Measurements from ENCODE around the gene CCNB2.
"Not testable (repeated sequence)": the region's sequence is repeated elsewhere in the genome, so short reads cannot be mapped to it uniquely, and the experiment has no call there.

Gene CCNB2

GRCh38 chr15:59104912-59105732 is at the start of gene CCNB2:
CCNB2 (plus strand) TSS chr15:59105146; CDS start chr15:59105269, 123 bp downstream.
- DNase-seq = peak; percentile 80

DNA sequence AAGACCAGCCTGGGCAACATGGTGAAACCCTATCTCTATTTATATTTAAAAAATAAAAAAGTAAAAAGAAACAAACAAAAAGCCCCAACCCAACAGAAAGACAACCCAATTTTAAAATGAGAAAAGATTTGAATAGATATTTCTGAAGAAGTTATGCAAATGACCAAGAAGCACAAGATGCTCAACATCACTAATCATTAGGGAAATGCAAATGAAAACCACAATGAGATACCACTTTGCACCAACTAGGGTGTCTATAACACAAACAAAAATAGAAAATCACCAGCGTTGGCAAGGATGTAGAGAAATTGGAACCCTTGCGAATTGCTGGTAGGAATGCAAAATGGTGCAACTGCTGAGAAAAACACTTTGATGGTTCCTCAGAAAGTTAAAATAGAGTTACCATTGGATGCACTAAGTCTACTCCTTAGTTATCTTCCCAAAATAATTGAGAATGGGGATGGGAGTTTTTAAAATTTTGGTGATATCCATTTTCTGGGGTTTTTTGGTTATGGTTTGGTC is 45.8 kb upstream of the CCNB2 start:
- no peak for DNase-seq

GRCh38 chr15:59060348-59060747 is 44.6 kb upstream of the CCNB2 start:
- no peak for DNase-seq

- no peak for DNase-seq
Observed at GRCh38 chr15:59063042-59063441, 41.9 kb upstream of the CCNB2 start.

- DNase-seq = no peak
Observed at GRCh38 chr15:59069430-59069829, 35.5 kb upstream of the CCNB2 start.

- no peak for DNase-seq
Observed at GRCh38 chr15:59074607-59075006, 30.3 kb upstream of the CCNB2 start.

GRCh38 chr15:59087731-59088130 is 17.2 kb upstream of the CCNB2 start:
- DNase-seq = no peak

DNA sequence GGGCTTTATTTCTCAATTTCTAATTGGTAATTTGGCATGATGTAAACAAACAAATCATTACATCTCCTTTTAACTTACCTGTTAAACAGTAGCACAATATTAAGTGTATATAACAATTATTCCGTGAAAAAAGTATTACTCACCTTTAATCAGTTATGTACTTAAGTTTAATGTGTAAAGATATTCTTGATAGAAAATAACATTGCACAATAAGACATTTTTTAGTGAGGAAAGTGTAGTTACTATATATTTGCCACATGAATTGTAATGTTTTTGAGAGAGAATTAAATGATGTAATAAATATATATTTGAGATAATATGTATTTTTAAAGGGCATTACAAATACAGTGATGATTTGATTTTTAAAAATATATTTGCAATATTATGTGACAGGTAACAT is 10.9 kb upstream of the CCNB2 start:
- DNase-seq = no peak

DNA sequence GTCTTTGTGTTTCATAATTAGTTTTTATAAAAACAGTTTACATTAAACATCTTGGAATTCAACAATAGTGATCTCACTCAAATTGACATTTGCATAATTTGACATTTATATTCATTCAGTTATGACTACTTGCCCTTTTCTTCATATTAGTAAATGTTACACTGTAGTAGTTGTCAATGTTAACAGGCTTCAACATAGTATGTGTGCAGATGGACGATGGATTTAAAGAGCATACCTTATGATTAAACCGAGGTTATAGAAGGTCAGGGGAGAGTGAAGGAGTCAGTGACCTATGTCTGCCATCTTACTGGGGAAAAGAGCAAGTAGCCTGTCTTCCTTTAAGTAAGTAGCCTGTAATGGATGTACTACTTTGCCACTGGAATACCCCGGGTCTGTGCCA is 8.5 kb upstream of the CCNB2 start:
- no peak for DNase-seq

- DNase-seq = no peak
Observed at GRCh38 chr15:59099162-59099685, 5.7 kb upstream of the CCNB2 start.

- DNase-seq = no peak
Observed at GRCh38 chr15:59104602-59104911, 389 bp upstream of the CCNB2 start.

GRCh38 chr15:59105854-59106253 is 908 bp downstream of the CCNB2 start:
- DNase-seq = no peak

GRCh38 chr15:59111251-59111650 is 6.3 kb downstream of the CCNB2 start:
- no peak for DNase-seq

DNA sequence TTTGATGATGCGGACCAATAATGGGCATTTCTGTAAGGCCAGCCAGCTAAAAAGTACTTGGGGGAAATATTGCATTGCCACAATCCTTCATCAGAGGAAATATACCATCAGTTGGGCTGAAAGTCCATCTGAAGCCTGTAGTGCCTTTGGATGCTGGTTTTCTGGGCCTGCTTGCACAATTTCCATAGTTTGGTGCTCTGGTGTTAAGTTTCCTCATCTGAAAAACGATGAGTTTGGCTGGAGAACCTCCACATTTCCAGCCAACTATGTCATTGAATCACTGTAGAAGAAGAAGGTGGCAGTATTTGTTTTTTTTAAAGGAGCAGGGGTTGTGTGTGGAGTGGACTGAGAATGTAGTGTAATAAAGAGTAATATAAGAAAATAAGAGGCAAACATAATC is 10.1 kb downstream of the CCNB2 start:
- DNase-seq = no peak

GRCh38 chr15:59116141-59116540 is 11.2 kb downstream of the CCNB2 start:
- DNase-seq = no peak

- no peak for DNase-seq
Observed at GRCh38 chr15:59116771-59117170, 11.8 kb downstream of the CCNB2 start.

DNA sequence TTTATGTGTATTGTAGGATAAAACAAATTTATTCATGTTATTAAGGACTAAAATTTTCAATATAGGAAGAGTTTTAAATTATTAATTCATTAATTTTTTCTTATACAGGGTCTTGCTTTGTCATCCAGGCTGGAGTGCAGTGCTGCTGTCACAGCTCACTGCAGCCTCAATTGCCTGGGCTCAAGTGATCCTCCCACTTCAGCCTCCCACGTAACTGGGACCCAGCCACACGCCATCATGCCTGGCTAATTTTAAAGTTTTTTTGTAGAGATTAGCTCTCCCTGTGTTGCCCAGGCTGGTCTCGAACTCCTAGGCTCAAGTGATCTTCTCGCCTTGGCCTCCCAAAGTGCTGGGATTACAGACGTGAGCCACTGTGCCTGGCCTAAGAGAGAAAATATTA is 14.7 kb downstream of the CCNB2 start:
- DNase-seq = no peak

- DNase-seq = no peak
Observed at GRCh38 chr15:59120937-59121336, 16.0 kb downstream of the CCNB2 start.

DNA sequence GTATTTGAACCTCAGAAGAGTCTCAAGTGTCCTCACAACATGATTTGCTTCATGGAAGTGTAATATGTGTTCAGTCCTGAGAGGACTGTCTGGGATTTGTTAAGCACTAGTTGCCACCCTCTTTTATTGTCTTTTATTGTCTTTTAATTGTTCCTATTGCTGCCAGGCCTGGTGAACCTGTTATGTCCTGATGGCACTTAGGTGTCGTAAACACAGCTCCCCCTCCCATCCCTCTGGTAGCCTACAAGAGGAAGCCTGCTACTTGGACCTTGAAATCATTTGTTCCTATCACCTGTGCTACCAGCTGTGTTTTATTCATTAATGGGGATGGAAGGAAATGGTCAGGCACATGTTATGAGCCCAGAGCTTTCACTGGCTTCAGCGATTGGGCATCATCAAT is 19.3 kb downstream of the CCNB2 start:
- no peak for DNase-seq

DNA sequence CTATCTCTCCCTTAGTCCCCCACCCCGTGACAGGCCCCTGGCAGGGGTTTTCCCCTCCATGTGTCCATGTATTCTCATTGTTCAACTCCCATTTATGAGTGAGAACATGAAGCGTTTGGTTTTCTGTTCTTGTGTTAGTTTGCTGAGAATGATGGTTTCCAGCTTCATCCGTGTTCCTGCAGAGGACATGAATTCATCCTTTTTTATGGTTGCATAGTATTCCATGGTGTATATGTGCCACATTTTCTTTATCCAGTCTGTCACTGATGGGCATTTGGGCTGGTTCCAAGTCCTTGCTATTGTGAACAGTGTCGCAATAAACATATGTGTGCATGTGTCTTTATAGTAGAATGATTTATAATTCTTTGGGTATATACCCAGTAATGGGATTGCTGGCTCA is 20.7 kb downstream of the CCNB2 start:
- not testable (repeated sequence) for DNase-seq

DNA sequence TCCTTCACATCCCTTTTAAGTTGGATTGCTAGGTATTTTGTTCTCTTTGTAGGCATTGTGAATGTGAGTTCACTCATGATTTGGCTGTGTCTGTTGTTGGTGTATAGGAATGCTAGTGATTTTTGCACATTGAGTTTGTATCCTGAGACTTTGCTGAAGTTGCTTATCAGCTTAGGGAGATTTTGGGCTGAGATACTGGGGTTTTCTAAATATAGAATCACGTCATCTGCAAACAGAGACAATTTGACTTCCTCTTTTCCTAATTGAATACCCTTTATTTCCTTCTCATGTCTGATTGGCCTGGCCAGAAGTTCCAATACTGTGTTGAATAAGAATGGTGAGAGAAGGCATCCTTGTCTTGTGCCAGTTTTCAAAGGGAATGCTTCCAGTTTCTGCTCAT is 22.3 kb downstream of the CCNB2 start:
- DNase-seq = not testable (repeated sequence)

DNA sequence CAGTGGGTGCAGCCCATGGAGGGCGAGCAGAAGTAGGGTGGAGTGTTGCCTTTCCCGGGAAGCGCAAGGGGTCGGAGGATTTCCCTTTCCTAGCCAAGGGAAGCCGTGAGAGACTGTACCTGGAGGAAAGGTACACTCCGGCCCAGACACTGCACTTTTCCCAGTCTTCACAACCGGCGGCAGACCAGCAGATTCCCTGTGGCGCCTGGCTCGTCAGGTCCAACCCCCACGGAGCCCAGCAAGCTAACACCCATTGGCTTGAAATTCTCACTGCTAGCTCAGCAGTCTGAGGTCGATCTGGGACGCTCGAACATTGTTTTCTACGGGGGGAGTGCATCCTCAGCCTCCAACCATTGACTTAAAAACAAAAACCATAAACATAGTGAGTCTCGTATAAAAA is 26.5 kb downstream of the CCNB2 start:
- DNase-seq = no peak

DNA sequence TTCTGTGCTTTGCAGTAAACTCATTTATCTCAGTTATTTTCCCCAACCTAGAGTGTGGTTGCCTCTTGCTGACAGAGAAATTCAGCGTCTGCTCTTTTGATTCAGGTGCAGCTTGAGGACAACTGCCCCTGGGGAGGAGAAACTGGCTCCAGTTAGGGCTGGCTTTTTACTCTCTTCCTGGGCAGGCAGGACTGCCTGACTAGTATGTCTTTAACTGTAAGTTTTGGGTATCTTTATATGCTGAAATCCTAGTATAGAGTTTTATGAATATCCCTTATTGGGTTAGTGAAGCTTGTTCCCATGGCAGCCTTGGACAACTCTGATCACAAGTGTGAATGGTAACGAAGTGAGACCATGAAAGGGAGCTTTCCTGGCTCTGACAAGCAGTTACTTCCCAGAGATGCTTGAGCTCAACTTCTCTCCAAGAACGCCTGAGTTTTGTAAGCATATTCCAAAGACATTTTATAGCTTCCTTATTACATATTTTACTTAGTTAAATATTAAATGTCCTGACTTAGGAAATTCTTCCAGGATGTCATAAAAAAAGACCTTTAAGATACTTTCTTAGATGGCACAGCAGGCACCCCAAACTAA is 27.1 kb downstream of the CCNB2 start:
- DNase-seq = no peak

- no peak for DNase-seq
Observed at GRCh38 chr15:59133929-59134427, 29.0 kb downstream of the CCNB2 start.

All from activated naive CD4-positive, alpha-beta T cell treated with anti-CD3 and anti-CD28 coated beads, Interleukin-2, amount 50 U/mL, for 16 hours (primary cell).